GM19035 (cell line): ENCODE measurements around the gene SLC4A2.

Source experiments
- ATAC-seq: cut with Tn5 transposase; IDR thresholded peaks from one replicate; pipeline ENCODE4 v1.9.1; 2021; ENCODE audit not compliant: unreplicated experiment

Gene SLC4A2

GRCh38 chr7:151078233-151079040, 19.0 kb downstream of the SLC4A2 start:
- no peak for ATAC-seq

GRCh38 chr7:151079199-151079910, 20.0 kb downstream of the SLC4A2 start:
- ATAC-seq: no peak

- ATAC-seq: peak; percentile 4
Measured at GRCh38 chr7:151080067-151080521, 20.7 kb downstream of the SLC4A2 start.

GRCh38 chr7:151080522-151081169, 21.3 kb downstream of the SLC4A2 start, which contains the start of gene FASTK:
Gene FASTK (minus strand): TSS chr7:151080809. CDS start chr7:151080766, 43 bp downstream.
- ATAC-seq: peak; percentile 72

- ATAC-seq: no peak
Measured at GRCh38 chr7:151081170-151082101, 22.0 kb downstream of the SLC4A2 start.

GRCh38 chr7:151082141-151083070, 23.0 kb downstream of the SLC4A2 start:
- no peak for ATAC-seq

GRCh38 chr7:151083071-151083823, 23.9 kb downstream of the SLC4A2 start, which contains the start of gene TMUB1:
Gene TMUB1 (minus strand): TSS chr7:151083493. CDS start chr7:151082563, 930 bp downstream.
- ATAC-seq: peak; percentile 49

- no peak for ATAC-seq
Measured at GRCh38 chr7:151083824-151084160, 24.4 kb downstream of the SLC4A2 start.

- ATAC-seq: no peak
Measured at GRCh38 chr7:151085329-151085690, 25.9 kb downstream of the SLC4A2 start.

GRCh38 chr7:151085691-151086620, 26.6 kb downstream of the SLC4A2 start, which contains the start of gene AGAP3:
Gene AGAP3 (plus strand): TSS chr7:151086475. CDS start chr7:151086742, 267 bp downstream.
- peak; percentile 48 for ATAC-seq

GRCh38 chr7:151086802-151087244, 27.4 kb downstream of the SLC4A2 start:
- no peak for ATAC-seq

- ATAC-seq: no peak
Measured at GRCh38 chr7:151087245-151088018, 28.0 kb downstream of the SLC4A2 start.

GRCh38 chr7:151088019-151088855, 28.8 kb downstream of the SLC4A2 start:
- no peak for ATAC-seq

- ATAC-seq: no peak
Measured at GRCh38 chr7:151088856-151089699, 29.7 kb downstream of the SLC4A2 start.
